NT2/D1 (cell line): ENCODE data around the gene SGK2.

Source experiments
- YY1 ChIP-seq: IDR thresholded peaks from 2 replicates; pipeline ENCODE4 v1.6.1; 2011; ENCODE audit not compliant: insufficient read length, insufficient read depth
- ZNF274 ChIP-seq: IDR thresholded peaks from 2 replicates; pipeline ENCODE4 v1.6.1; 2011; ENCODE audit warnings: mild to moderate bottlenecking, low read depth, low read length

- TF ChIP-seq ZNF274 (no peak), YY1 (no peak)
Measured at GRCh38 chr20:43568706-43569105, 9.9 kb downstream of the SGK2 start.
